GM12873 (cell line): Measurements from ENCODE around the gene GLT8D1.
A peak's percentile ranks its signal among the peaks of the same experiment; 100 is the strongest.

Experiments used
- TF ChIP-seq, protein P1 (sequence below): IDR thresholded peaks from 2 replicates; pipeline ENCODE4 v1.5.1; 2012; ENCODE audit warnings: low read depth, mild to moderate bottlenecking, moderate library complexity, low read length, control low read depth; ENCODE audit not compliant: insufficient read depth; ENCODE audit errors: missing control alignments

GLT8D1 gene, protein sequence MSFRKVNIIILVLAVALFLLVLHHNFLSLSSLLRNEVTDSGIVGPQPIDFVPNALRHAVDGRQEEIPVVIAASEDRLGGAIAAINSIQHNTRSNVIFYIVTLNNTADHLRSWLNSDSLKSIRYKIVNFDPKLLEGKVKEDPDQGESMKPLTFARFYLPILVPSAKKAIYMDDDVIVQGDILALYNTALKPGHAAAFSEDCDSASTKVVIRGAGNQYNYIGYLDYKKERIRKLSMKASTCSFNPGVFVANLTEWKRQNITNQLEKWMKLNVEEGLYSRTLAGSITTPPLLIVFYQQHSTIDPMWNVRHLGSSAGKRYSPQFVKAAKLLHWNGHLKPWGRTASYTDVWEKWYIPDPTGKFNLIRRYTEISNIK

DNA sequence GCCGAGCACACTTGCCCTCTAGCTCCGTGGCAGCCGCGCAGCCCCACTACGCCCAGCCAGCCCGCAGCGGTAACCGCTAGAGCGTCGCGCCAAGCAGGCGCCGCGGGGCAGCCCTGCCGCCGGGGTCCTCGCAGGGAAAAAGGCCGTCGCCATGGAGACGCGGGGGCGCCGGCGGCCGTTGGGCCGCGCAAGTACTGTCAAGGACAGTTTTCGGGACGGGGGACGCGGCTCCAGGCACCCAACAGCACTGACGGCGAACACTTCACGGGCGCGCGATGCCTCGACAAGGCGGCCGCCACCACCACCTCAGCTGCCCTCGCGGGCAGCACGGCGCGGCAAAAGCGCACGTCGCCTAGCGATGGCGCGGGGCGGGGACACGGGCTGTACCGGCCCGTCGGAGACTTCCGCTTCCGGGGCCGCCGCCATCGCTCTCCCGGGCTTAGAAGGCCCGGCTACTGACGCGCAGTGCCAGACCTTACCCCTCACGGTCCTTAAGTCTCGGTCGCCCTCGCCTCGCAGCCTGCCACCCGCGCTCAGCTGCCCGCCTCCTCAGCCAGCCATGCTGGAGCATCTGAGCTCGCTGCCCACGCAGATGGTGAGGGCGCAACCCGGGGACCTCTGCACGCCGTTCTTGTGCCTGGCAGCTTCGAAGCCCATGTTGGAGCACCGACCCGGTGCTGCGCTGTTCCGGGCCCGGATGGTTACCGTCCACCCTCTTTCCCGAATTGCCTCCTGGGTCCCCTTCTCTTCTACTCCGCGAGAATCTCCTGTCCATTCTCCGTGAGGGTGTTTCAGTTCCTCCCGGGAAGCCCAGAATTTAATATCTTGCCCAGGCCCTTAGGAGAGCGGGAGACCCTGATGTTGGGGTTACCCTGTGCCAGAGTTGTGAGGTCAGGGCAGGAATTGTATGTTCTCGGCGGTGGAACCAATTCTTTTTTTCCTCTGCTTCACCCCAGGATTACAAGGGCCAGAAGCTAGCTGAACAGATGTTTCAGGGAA, at the start of gene GLT8D1, which contains the start of gene SPCS1:
GLT8D1 (minus strand) TSS at position 104 of the 999 bp plus-strand sequence. CDS start 5,331 bp downstream, outside the sequence.
SPCS1 (plus strand) TSS at position 419 of the 999 bp plus-strand sequence; CDS start at position 560, 141 bp downstream.
- TF ChIP-seq, protein P1, sequence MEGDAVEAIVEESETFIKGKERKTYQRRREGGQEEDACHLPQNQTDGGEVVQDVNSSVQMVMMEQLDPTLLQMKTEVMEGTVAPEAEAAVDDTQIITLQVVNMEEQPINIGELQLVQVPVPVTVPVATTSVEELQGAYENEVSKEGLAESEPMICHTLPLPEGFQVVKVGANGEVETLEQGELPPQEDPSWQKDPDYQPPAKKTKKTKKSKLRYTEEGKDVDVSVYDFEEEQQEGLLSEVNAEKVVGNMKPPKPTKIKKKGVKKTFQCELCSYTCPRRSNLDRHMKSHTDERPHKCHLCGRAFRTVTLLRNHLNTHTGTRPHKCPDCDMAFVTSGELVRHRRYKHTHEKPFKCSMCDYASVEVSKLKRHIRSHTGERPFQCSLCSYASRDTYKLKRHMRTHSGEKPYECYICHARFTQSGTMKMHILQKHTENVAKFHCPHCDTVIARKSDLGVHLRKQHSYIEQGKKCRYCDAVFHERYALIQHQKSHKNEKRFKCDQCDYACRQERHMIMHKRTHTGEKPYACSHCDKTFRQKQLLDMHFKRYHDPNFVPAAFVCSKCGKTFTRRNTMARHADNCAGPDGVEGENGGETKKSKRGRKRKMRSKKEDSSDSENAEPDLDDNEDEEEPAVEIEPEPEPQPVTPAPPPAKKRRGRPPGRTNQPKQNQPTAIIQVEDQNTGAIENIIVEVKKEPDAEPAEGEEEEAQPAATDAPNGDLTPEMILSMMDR = no peak

DNA sequence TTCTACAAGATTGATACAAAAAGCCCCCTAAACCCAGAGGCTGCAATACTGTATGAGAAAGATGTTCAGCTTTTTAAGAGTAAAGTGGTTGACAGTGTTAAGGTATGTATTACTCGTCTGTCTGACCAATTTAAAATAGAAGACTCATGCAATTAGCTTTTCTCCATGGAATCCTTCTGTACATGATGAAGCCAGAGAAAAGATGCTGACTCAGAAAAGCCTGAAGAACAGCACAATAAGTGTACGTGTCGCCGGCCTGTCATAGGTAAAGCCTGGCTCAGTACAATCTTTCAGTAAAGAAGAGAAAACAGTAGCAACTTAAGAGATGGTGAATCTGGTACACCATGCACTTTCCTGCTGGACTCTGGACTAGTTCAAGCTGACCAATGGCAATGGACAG, 48.8 kb upstream of the GLT8D1 start:
- TF ChIP-seq, protein P1 = no peak

DNA sequence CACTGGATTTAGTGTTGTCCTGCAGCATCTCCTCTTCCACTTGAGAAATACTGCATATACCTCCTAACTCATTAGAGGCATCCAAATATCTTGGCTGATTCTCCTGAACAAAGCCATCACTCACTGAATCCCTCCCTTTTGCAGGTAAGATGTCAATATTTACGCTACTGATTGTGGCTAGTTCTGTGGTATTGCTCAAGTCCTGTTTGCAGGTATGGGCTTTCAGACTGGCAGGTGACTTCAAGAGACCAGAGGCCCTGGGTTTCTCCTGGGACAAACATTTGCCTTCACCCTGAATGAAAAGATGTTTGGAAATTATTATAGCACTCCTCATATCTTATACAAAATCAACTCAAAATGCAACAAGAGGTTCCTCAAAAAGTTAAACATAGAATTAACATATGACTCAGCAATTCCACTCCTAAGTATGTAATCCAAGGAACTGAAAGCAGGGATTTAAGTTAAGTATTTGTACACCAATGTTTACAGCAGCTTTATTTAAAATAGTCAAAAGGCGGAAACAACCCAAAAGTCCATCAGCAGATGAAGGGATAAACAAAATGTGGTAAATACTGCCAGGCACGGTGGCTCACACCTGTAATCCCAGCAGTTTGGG, 46.6 kb upstream of the GLT8D1 start:
- TF ChIP-seq, protein P1 = no peak

DNA sequence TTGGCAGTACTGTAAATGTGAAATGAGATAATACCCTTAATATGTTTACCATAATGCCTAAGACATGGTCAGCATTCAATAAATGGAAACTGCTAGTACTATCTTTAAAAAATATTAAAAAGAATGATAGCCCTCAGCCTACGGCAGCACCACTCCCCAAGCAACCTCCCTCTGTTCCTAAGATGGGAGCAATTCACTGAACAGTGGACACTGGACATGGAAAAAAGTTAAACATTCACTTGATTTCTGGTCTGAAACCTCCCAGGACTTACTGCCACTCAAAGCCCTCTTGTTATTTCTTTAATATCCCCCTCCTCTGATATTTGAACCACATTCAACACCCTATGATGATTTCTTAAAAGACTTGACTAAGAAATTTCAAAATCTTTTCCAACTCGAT, 38.1 kb upstream of the GLT8D1 start:
- TF ChIP-seq, protein P1 = no peak

DNA sequence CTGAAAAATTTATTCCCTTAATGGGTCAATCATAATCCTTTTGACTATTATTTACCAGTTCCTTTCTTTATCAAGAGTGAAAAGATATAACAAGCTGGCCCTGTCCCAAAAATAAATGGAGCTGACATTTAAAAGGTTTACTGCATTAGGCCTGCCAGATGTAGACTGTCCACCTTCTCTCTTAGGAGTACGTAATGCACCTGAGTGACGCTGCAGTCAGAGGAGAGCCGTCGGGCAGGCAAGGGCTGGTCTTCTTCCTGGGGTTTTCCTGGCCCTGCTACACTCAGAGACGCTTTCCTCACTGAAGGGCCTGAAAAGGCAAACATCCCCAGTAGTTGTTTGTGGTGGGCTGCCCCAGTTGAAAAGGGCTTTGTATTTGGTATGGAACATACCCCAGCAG, 37.6 kb upstream of the GLT8D1 start:
- TF ChIP-seq, protein P1 = no peak

DNA sequence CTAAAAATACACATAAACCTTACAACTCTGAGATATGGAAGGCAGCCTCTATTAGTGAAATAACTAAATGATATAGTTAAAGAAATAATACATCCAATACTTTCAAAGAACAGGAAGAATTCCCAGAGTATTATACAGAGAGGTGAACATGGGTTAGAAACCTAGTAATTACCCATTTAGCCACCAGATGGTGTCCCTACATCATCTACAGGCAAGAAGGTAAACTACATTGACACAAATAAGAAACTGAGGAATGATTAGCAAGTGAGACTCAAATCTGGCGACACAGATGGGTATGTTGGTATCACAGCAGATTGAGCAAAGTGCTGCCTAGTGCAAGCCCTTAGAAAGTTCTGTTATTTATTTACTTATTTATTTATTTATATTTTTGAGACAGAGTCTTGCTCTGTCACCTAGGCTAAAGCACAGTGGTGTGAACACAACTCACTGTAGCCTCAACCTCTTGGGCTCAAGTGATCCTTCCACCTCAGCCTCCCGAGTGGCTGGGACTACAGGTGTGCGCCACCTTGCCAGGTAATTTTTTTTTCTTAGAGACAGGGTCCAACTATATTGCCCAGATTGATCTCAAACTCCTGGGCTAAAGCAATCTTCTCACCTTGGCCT, 36.9 kb upstream of the GLT8D1 start:
- TF ChIP-seq, protein P1 = peak; percentile 64
